GM12878 (cell line): Measurements from ENCODE around the gene TGFBI. TPM values are rescaled to one million over a fixed set of nuclear protein-coding genes. Genes with fewer than 3 reads are reported as not detected.

Source experiments
- CTCF ChIP-seq, 3 experiments: IDR thresholded peaks in 2 of 3; conservative IDR thresholded peaks in 1 of 3; 2 replicates each; pipeline ENCODE4 v1.5.1; 2011; ENCODE audit warnings: low read depth in 3 of 3, low read length in 3 of 3, mild to moderate bottlenecking in 3 of 3, control low read depth in 2 of 3, moderate library complexity in 2 of 3, inconsistent platforms in 1 of 3, mixed read lengths in 1 of 3; ENCODE audit not compliant: control insufficient read depth in 2 of 3, insufficient read depth in 1 of 3; ENCODE audit errors: extremely low read depth in 1 of 3
- CUX1 ChIP-seq: IDR thresholded peaks from 2 replicates; pipeline ENCODE4 v1.6.1; 2012; ENCODE audit warnings: improper control_type of control experiment, low read depth, low read length; ENCODE audit not compliant: insufficient replicate concordance
- MLLT1 ChIP-seq: fragments of 450-650 bp; IDR thresholded peaks from 2 replicates; pipeline ENCODE4 v1.6.1; 2016; ENCODE audit warnings: mild to moderate bottlenecking
- NFYB ChIP-seq: IDR thresholded peaks from 2 replicates; pipeline ENCODE4 v1.6.1; 2011; ENCODE audit warnings: low read depth, mild to moderate bottlenecking, low read length, improper control_type of control experiment, moderate library complexity; ENCODE audit not compliant: insufficient read depth
- RAD51 ChIP-seq: fragments of 450-650 bp; IDR thresholded peaks from 2 replicates; pipeline ENCODE4 v1.6.1; 2016; ENCODE audit warnings: moderate library complexity, mild to moderate bottlenecking, inconsistent platforms
- TBL1XR1 ChIP-seq: IDR thresholded peaks from 2 replicates; pipeline ENCODE4 v1.6.1; 2012; ENCODE audit warnings: low read depth, low read length, improper control_type of control experiment
- USF1 ChIP-seq: IDR thresholded peaks from 2 replicates; pipeline ENCODE4 v1.6.1; 2011; ENCODE audit warnings: borderline replicate concordance, low read depth, mild to moderate bottlenecking, moderate library complexity, mixed read lengths, low read length; ENCODE audit not compliant: insufficient read depth; ENCODE audit errors: extremely low read length
- ZBED1 ChIP-seq: IDR thresholded peaks from 2 replicates; pipeline ENCODE4 v1.6.1; 2016; ENCODE audit warnings: borderline replicate concordance
- polyA plus RNA-seq, 11 experiments: library from polyadenylated mRNA; depleted of rRNA in 4 of 11; unstranded in 6 of 11; stranded (reverse) in 5 of 11; fragments of >200 nt; fragmentation: Nextera tagmentation in 4 of 11; fragmentation: Illumina TruSeq in 1 of 11; extraction: Ambion mirVana in 4 of 11; extraction: Trizol in 1 of 11; gene quantifications; 1 replicate in 1 of 11; 2 replicates in 10 of 11; pipeline versions ENCODE4 v1.2.1 to v1.2.3, GENCODE V29; 2011 to 2016; ENCODE audit warnings: inconsistent platforms in 2 of 11, missing spikeins in 2 of 11, low read depth in 1 of 11
- total RNA-seq, 4 experiments: library from RNA; depleted of rRNA in 3 of 4; stranded (reverse); fragments of >200 nt in 3 of 4; fragmentation: Illumina TruSeq in 1 of 4; extraction: Trizol in 1 of 4; gene quantifications; 2 replicates each; pipeline versions ENCODE4 v1.2.1 to v1.2.3, GENCODE V29; 2013 to 2021

TGFBI gene
- total and polyA plus RNA-seq, 10 of the 15 experiments (the other 5 are each of a cell fraction or from before 2014, with no cell fraction given) = 0.12 to 1.8 (median 0.19) TPM

GRCh38 chr5:136082390-136083193 is 53.8 kb downstream of the TGFBI start (continued):
- TF ChIP-seq CUX1 = no peak
- no peak for TF ChIP-seq RAD51
- no peak for TF ChIP-seq TBL1XR1
- TF ChIP-seq USF1 = no peak
- TF ChIP-seq CTCF (IDR thresholded peaks at IDR 0.05 in 2 of 3, conservative IDR thresholded peaks at IDR 0.05 in 1 of 3; ENCODE audit: control insufficient read depth in 2 of 3, extremely low read depth in 1 of 3, insufficient read depth in 1 of 3, low read depth in 3 of 3, low read length in 3 of 3) = peak; percentile 63 to 76 (median 73)
- TF ChIP-seq MLLT1 = no peak
- no peak for TF ChIP-seq NFYB
- no peak for TF ChIP-seq ZBED1
